Epithelial cell of proximal tubule (primary cell): Measurements from ENCODE around the gene MYH9. TPM values are rescaled to one million over a fixed set of nuclear protein-coding genes. Genes with fewer than 3 reads are reported as not detected.

ENCODE experiments used
- DNase-seq: peaks from one replicate; pipeline ENCODE4 v3.0.0-alpha.2; 2011; ENCODE audit warnings: low read depth
- H3K4me3 ChIP-seq: 2 replicates; pipeline ENCODE4 v1.5.1; 2011; ENCODE audit warnings: low read depth, mild to moderate bottlenecking, low read length
- total RNA-seq: library from RNA; depleted of rRNA; stranded (reverse); fragments of >200 nt; gene quantifications from 2 replicates; pipeline ENCODE4 v1.2.3, GENCODE V29; 2015
- TF ChIP-seq, protein P1 (sequence below): conservative IDR thresholded peaks from 2 replicates; pipeline ENCODE4 v1.5.1; 2012; ENCODE audit warnings: low read depth, mild to moderate bottlenecking, low read length

MYH9 gene
- total RNA-seq, 1 donor from 2014 or later, result 896 TPM

DNA sequence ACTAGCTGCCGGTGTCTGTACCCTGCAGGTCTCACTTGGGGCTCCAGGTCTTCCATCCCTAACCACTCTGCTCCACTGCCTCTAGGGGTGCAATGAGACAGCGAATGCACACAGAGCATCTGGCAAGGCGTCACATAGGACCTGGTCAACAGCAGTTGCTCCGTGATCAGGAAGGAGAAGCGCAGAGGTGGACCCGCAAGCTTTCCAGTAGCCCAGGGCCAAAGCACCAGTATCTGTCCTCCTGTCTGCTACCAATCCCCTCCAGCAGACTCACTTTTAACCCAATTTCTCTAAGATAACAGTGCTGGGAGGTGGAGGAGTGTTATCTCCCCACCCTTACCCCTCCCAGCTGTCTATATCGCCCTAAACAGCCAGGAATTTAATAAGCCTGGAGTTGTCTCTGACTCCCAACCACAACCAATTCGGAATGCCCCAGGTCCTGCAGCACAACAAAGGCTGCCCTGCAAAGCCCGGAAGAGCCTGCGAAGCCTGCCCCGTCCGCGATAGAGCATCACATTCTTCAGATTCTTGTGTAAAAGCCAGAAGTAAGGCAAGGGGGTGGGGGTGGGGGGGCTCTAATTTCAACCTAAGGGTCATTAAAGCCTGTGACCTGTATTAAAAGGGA, 19.3 kb downstream of the MYH9 start:
- TF ChIP-seq, protein P1, sequence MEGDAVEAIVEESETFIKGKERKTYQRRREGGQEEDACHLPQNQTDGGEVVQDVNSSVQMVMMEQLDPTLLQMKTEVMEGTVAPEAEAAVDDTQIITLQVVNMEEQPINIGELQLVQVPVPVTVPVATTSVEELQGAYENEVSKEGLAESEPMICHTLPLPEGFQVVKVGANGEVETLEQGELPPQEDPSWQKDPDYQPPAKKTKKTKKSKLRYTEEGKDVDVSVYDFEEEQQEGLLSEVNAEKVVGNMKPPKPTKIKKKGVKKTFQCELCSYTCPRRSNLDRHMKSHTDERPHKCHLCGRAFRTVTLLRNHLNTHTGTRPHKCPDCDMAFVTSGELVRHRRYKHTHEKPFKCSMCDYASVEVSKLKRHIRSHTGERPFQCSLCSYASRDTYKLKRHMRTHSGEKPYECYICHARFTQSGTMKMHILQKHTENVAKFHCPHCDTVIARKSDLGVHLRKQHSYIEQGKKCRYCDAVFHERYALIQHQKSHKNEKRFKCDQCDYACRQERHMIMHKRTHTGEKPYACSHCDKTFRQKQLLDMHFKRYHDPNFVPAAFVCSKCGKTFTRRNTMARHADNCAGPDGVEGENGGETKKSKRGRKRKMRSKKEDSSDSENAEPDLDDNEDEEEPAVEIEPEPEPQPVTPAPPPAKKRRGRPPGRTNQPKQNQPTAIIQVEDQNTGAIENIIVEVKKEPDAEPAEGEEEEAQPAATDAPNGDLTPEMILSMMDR, result peak; percentile 27
- no peak overlapping the region for H3K4me3 ChIP-seq
- no peak for DNase-seq

DNA sequence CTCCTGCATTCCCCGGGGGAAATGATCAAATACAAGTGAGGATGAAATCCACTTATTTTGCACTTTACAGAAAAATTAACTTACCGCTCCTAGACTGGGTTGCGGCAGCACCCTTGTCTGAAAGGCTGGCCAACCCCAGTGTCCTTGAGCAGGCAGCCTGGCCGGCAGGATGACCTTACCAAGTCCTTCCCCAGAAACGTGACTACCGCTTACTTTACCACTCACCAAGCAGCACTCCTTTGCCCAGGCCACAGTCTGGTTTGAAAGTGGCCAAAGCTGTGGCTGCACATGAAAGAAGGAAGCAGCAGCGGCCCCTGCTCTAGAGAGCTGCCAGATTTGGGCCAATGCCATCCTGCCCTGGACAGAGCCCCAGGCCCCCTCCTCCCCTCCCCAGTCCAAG, 20.3 kb downstream of the MYH9 start:
- TF ChIP-seq, protein P1, result no peak
- no peak for DNase-seq
- no peak overlapping the region for H3K4me3 ChIP-seq

GRCh38 chr22:36367066-36367465, 20.7 kb downstream of the MYH9 start:
- TF ChIP-seq, protein P1, result no peak
- DNase-seq, result no peak
- H3K4me3 ChIP-seq, result no peak overlapping the region

- no peak overlapping the region for H3K4me3 ChIP-seq
- DNase-seq, result no peak
- TF ChIP-seq, protein P1, result no peak
These were observed 21.5 kb downstream of the MYH9 start for GRCh38 chr22:36366291-36366708.

GRCh38 chr22:36365020-36365411, 22.8 kb downstream of the MYH9 start:
- H3K4me3 ChIP-seq, result no peak overlapping the region
- no peak for DNase-seq
- TF ChIP-seq, protein P1, result no peak

DNA sequence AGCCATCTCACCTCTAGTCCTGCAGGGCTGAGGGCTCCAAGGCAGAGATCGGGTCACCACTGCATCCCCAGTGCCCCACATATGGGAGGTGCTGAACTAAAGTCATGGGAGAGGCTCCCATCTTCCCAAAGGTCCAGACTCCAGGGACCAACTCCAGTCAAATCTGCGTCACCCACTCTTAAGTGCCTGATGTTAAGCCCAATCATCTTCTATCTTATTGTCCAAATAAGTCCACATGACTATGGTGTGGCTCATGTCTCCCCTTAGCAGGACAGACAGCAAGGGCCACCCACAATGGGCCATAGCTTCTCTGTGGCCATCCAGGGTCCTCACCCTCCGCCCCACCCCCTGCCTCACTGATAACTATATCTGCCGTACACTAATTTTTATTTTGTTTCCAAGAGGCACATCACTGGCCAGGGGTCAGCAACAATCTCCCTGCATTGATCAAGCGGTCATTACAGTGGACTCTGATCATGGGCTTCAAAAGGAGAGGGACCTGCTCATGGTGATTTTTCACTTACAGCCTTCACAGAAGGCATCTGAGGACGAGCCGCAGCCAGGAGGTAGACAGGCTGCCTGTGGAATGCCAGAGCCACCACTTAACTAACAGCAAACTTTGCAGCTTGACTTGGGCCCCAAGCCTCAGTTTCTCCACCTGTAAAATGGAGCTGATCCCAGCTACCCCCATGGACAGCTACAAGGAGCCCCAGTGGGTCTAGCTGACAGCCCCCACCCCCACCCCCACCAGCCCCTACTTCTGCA, 23.3 kb downstream of the MYH9 start:
- TF ChIP-seq, protein P1, result no peak
- no peak for DNase-seq
- H3K4me3 ChIP-seq, result no peak overlapping the region
